PC-3 (cell line): ENCODE results near the gene FBN2.

Experiments
- EZH2phosphoT487 ChIP-seq: fragments of 300-600 bp; sonication (generic); IDR thresholded peaks from 2 replicates; pipeline ENCODE4 v1.6.1; 2018; ENCODE audit warnings: mild to moderate bottlenecking, antibody characterized with exemption, low read length, borderline replicate concordance
- TF ChIP-seq, protein P1 (sequence below): fragments of 300-600 bp; sonication (generic); conservative IDR thresholded peaks from 2 replicates; pipeline ENCODE4 v1.5.1; 2017; ENCODE audit warnings: antibody characterized with exemption, low read depth, mild to moderate bottlenecking, low read length

DNA sequence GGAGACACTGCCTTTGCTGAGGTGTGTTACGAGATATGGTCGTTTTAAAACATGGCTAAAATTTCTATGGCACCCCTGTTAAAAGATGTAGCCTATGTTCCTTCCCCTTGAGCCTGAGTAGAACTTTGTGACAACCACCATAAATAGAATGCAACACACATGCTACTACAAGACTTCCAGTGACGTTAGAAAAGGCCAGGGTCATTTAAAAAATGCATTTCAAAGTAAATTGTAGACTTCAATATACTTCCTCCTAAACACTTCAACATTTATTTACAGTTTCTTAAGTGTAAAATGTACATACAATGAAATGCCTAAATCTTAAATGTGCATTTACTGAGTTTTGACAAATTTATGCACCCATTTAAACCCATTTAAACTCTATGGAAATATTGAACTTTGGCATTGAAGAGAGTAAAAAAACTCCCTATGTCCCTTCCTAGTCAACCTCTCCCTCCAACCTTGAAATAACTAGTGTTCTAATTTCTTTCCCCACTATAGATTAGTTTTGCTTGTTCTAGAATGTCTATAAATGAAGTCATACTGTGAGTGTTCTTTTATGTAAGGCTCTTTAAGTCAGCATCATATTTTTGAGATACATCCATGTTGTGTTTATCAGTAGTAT lies 294.0 kb downstream of the FBN2 start:
- TF ChIP-seq, protein P1, sequence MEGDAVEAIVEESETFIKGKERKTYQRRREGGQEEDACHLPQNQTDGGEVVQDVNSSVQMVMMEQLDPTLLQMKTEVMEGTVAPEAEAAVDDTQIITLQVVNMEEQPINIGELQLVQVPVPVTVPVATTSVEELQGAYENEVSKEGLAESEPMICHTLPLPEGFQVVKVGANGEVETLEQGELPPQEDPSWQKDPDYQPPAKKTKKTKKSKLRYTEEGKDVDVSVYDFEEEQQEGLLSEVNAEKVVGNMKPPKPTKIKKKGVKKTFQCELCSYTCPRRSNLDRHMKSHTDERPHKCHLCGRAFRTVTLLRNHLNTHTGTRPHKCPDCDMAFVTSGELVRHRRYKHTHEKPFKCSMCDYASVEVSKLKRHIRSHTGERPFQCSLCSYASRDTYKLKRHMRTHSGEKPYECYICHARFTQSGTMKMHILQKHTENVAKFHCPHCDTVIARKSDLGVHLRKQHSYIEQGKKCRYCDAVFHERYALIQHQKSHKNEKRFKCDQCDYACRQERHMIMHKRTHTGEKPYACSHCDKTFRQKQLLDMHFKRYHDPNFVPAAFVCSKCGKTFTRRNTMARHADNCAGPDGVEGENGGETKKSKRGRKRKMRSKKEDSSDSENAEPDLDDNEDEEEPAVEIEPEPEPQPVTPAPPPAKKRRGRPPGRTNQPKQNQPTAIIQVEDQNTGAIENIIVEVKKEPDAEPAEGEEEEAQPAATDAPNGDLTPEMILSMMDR, result no peak
- TF ChIP-seq EZH2phosphoT487, result no peak
